DND-41 (cell line): ENCODE results near the gene BUB1.

Experiments used
- CTCF ChIP-seq: IDR thresholded peaks from 2 replicates; pipeline ENCODE4 v1.5.1; 2012; ENCODE audit warnings: borderline replicate concordance, low read length, moderate library complexity, mild to moderate bottlenecking; ENCODE audit not compliant: poor library complexity, severe bottlenecking; ENCODE audit errors: extremely low read depth
- EZH2 ChIP-seq: IDR thresholded peaks from 3 replicates; pipeline ENCODE4 v1.6.1; 2012; ENCODE audit warnings: borderline replicate concordance, low read depth, mild to moderate bottlenecking, moderate library complexity, low read length, inconsistent platforms; ENCODE audit not compliant: severe bottlenecking

GRCh38 chr2:110659248-110659647 lies 18.6 kb downstream of the BUB1 start:
- TF ChIP-seq CTCF (no peak), EZH2 (no peak)
